ENCODE measurements around the gene PPP2R2C. TPM values are rescaled to one million over a fixed set of nuclear protein-coding genes. Genes with fewer than 3 reads are reported as not detected.

PPP2R2C gene
- total and polyA plus RNA-seq, 10 donors, result 0.07 to 1.3 (median 0.23) TPM; not detected in 1

- peaks cover 0 to 73% (median 0%) of the 10 kb centered on the region in 7 donors for H3K27me3 ChIP-seq (replicated peaks in 1 of 7)
- intact Hi-C loops (cut with DNase I; ENCODE audit: low total_unique reads), result no loop called here
- H3K4me1 ChIP-seq, result peaks cover 0 to 6% (median 1%) of the 10 kb centered on the region in 6 donors
- no peak overlapping the region for H3K4me3 ChIP-seq
- WGBS, 5 donors, result 75 to 87% (median 86%) methylated on average over 8 of the region's 8 CpGs
- no peak for DNase-seq
- no peaks in the 10 kb centered on the region for H3K36me3 ChIP-seq
- H3K9me3 ChIP-seq, result no peaks in the 10 kb centered on the region
- H3K27ac ChIP-seq, result no peak overlapping the region
- TF ChIP-seq POLR2A (IDR thresholded peaks at IDR 0.05) (no peak), CTCF (IDR thresholded peaks at IDR 0.05 in 8 of 11, conservative IDR thresholded peaks at IDR 0.05 in 3 of 11) (no peak), POLR2AphosphoS5 (IDR thresholded peaks at IDR 0.05) (no peak)
Measured at GRCh38 chr4:6364581-6364980, 107.8 kb downstream of the PPP2R2C start.

GRCh38 chr4:6364146-6364545, 108.3 kb downstream of the PPP2R2C start:
- Histone ChIP-seq H3K4me3 (no peak overlapping the region), H3K36me3 (no peaks in the 10 kb centered on the region), H3K9me3 (no peaks in the 10 kb centered on the region), H3K4me1 (peaks cover 0 to 2% (median 0%) of the 10 kb centered on the region in 6 donors), H3K27ac (no peak overlapping the region), H3K27me3 (replicated peaks in 1 of 7) (peaks cover 0 to 72% (median 0%) of the 10 kb centered on the region in 7 donors)
- intact Hi-C loops (cut with DNase I; ENCODE audit: low total_unique reads), result no loop called here
- DNase-seq, result no peak
- TF ChIP-seq POLR2A (IDR thresholded peaks at IDR 0.05), result no peak
- TF ChIP-seq CTCF (IDR thresholded peaks at IDR 0.05 in 8 of 11, conservative IDR thresholded peaks at IDR 0.05 in 3 of 11), result no peak
- TF ChIP-seq POLR2AphosphoS5 (IDR thresholded peaks at IDR 0.05), result no peak
- WGBS, 5 donors, result 58 to 69% (median 62%) methylated on average over 6 of the region's 6 CpGs

GRCh38 chr4:6362896-6363295, 109.5 kb downstream of the PPP2R2C start:
- 32 to 43% (median 34%) methylated on average over 8 of the region's 8 CpGs for WGBS, 5 donors
- intact Hi-C loops (cut with DNase I; ENCODE audit: low total_unique reads), result no loop called here
- H3K27ac ChIP-seq, result no peak overlapping the region
- TF ChIP-seq POLR2A (IDR thresholded peaks at IDR 0.05), result no peak
- no peak for TF ChIP-seq POLR2AphosphoS5 (IDR thresholded peaks at IDR 0.05)
- TF ChIP-seq CTCF (IDR thresholded peaks at IDR 0.05 in 8 of 11, conservative IDR thresholded peaks at IDR 0.05 in 3 of 11), result no peak
- no peak overlapping the region for H3K4me3 ChIP-seq
- H3K27me3 ChIP-seq (replicated peaks in 1 of 7), result peaks cover 0 to 60% (median 0%) of the 10 kb centered on the region in 7 donors
- no peaks in the 10 kb centered on the region for H3K9me3 ChIP-seq
- H3K4me1 ChIP-seq, result no peaks in the 10 kb centered on the region
- no peak for DNase-seq
- no peaks in the 10 kb centered on the region for H3K36me3 ChIP-seq

- no peaks in the 10 kb centered on the region for H3K4me1 ChIP-seq
- TF ChIP-seq POLR2A (IDR thresholded peaks at IDR 0.05), result no peak
- no peaks in the 10 kb centered on the region for H3K36me3 ChIP-seq
- peaks cover 0 to 58% (median 0%) of the 10 kb centered on the region in 7 donors for H3K27me3 ChIP-seq (replicated peaks in 1 of 7)
- H3K4me3 ChIP-seq, result no peak overlapping the region
- 66 to 71% (median 69%) methylated on average over 7 of the region's 7 CpGs for WGBS, 5 donors
- H3K9me3 ChIP-seq, result no peaks in the 10 kb centered on the region
- intact Hi-C loops (cut with DNase I; ENCODE audit: low total_unique reads), result no loop called here
- DNase-seq, result no peak
- H3K27ac ChIP-seq, result no peak overlapping the region
Measured at GRCh38 chr4:6362243-6362885, 110.0 kb downstream of the PPP2R2C start.
